ENCODE results near the gene KIF22.

The KIF22 gene

DNA sequence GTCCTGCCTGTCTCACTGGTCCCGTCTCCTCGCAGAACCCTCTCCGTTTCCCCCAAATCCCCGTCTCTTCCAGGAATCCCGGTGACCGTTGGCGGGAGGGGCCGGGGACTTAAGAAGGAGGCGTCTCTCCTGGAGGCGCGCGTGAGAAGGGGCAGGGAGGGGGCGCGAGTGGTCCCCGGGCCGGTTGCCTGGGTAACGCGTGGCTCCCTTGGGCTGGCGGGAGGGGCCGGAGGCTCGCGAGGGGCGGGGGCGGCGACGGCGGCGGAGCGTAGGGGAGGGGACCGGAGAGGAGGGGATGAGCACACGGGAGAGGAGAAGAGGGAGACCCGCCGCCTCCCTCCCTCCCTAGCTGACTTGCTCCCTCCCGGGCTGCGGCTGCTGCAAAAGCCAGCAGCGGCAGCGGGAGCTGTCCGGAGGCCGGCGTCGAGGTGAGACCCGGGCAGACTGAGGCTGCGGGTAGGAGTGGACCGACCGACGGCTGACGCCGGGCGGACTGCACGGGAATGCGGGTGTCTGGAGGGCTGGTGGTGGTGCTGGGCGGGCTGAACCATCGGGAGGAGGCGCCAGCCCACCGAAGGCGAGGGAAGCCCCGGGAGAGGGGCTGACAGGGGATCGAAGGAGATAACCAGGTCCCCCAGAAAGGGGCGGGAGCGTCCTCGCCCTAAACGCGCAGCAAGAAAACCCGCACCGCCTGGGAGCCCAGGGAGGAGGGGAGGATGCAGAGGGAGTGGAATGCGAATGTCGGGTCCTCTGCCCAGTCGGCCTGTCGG lies 21.5 kb downstream of the KIF22 start, which contains the start of gene PRRT2:
Gene PRRT2 (plus strand): TSS at position 298 of the 770 bp plus-strand sequence. CDS start 862 bp downstream, outside the sequence.
- H3K27me3 ChIP-seq (replicated peaks; ENCODE audit: control insufficient read depth, insufficient read depth, low read length) = no peaks in the 10 kb centered on the region
- peak; percentile 60 for DNase-seq (ENCODE audit: extremely low read depth, insufficient read length)
- TF ChIP-seq, protein P1, sequence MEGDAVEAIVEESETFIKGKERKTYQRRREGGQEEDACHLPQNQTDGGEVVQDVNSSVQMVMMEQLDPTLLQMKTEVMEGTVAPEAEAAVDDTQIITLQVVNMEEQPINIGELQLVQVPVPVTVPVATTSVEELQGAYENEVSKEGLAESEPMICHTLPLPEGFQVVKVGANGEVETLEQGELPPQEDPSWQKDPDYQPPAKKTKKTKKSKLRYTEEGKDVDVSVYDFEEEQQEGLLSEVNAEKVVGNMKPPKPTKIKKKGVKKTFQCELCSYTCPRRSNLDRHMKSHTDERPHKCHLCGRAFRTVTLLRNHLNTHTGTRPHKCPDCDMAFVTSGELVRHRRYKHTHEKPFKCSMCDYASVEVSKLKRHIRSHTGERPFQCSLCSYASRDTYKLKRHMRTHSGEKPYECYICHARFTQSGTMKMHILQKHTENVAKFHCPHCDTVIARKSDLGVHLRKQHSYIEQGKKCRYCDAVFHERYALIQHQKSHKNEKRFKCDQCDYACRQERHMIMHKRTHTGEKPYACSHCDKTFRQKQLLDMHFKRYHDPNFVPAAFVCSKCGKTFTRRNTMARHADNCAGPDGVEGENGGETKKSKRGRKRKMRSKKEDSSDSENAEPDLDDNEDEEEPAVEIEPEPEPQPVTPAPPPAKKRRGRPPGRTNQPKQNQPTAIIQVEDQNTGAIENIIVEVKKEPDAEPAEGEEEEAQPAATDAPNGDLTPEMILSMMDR (IDR thresholded peaks at IDR 0.05; ENCODE audit: insufficient read depth, low read length, poor library complexity, severe bottlenecking) = no peak
- peak within 1 kb of the TSS; percentile 54 for H3K4me3 ChIP-seq (replicated peaks; ENCODE audit: low read depth, low read length)
- peaks cover 15% of the 10 kb centered on the region for H3K36me3 ChIP-seq (ENCODE audit: control insufficient read depth, insufficient read depth, low read length)

DNA sequence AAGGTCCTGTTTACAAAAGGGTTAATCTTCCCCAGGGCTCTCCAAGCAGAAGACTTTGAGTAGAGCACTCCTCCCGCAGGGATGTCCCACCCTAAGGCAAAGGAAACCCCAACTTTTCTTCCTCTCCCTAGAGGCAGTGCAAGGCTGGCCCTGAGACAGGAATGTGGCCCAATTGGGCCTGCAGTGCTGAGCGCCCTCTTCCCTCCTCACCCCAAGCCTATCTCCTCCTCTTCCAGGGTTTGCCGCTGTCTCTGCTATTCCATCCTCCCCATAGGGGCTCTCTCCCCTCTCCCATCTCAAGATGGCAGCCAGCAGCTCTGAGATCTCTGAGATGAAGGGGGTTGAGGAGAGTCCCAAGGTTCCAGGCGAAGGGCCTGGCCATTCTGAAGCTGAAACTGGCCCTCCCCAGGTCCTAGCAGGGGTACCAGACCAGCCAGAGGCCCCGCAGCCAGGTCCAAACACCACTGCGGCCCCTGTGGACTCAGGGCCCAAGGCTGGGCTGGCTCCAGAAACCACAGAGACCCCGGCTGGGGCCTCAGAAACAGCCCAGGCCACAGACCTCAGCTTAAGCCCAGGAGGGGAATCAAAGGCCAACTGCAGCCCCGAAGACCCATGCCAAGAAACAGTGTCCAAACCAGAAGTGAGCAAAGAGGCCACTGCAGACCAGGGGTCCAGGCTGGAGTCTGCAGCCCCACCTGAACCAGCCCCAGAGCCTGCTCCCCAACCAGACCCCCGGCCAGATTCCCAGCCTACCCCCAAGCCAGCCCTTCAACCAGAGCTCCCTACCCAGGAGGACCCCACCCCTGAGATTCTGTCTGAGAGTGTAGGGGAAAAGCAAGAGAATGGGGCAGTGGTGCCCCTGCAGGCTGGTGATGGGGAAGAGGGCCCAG lies 22.4 kb downstream of the KIF22 start:
- no peaks in the 10 kb centered on the region for H3K27me3 ChIP-seq (replicated peaks; ENCODE audit: control insufficient read depth, insufficient read depth, low read length)
- peaks cover 14% of the 10 kb centered on the region for H3K36me3 ChIP-seq (ENCODE audit: control insufficient read depth, insufficient read depth, low read length)
- DNase-seq (ENCODE audit: extremely low read depth, insufficient read length) = no peak
- TF ChIP-seq, protein P1 (IDR thresholded peaks at IDR 0.05; ENCODE audit: insufficient read depth, low read length, poor library complexity, severe bottlenecking) = no peak
- no peak overlapping the region for H3K4me3 ChIP-seq (replicated peaks; ENCODE audit: low read depth, low read length)

DNA sequence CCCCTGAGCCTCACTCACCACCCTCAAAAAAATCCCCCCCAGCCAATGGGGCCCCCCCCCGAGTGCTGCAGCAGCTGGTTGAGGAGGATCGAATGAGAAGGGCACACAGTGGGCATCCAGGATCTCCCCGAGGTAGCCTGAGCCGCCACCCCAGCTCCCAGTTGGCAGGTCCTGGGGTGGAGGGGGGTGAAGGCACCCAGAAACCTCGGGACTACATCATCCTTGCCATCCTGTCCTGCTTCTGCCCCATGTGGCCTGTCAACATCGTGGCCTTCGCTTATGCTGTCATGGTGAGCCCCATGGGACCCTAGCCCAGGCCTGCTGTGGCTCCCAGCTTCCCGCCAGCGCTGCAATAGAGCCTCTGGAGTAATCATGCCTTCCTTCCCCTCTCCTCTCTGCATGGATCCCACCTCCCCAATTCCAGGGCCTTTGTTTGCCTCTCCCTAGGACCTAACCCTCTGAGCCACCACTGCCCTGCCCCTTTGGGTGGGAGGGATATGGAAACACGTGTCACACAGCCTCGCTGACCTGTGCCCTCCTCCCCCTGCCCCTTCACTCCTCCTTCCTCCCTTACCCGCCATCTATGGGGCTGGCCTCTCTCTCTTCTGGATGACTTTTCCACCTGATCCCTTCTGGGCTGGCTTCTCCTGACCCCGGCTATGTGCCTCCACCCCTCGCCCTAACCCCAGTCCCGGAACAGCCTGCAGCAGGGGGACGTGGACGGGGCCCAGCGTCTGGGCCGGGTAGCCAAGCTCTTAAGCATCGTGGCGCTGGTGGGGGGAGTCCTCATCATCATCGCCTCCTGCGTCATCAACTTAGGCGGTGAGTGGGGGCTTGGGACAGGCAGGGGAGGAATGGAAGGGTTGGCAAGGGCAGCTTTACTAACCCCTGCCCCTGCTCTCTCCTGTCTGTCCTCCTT lies 23.4 kb downstream of the KIF22 start:
- Histone ChIP-seq H3K4me3 (replicated peaks; ENCODE audit: low read depth, low read length) (no peak overlapping the region), H3K27me3 (replicated peaks; ENCODE audit: control insufficient read depth, insufficient read depth, low read length) (no peaks in the 10 kb centered on the region), H3K36me3 (ENCODE audit: control insufficient read depth, insufficient read depth, low read length) (peaks cover 12% of the 10 kb centered on the region)
- no peak for DNase-seq (ENCODE audit: extremely low read depth, insufficient read length)
- TF ChIP-seq, protein P1 (IDR thresholded peaks at IDR 0.05; ENCODE audit: insufficient read depth, low read length, poor library complexity, severe bottlenecking) = no peak

DNA sequence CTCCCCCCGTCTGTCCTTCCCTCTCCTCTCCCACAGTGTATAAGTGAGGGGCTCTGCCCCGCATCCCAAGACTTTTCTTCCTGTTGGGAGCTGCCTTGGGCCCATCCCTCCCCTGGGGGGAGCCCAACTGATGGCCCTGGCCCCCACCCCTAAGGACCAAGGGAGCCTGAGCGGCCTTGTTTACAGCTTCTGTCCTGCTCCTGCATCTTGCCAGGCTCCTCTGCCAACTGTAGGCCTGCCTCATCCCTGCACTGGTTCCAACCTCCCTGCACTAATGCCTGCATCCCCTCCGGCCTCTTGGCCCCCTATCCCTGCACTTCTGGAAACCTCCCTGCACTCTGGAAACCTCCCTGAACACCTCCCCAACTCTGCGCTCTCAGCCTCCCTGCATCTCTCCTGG lies 24.0 kb downstream of the KIF22 start:
- Histone ChIP-seq H3K27me3 (replicated peaks; ENCODE audit: control insufficient read depth, insufficient read depth, low read length) (no peaks in the 10 kb centered on the region), H3K4me3 (replicated peaks; ENCODE audit: low read depth, low read length) (no peak overlapping the region), H3K36me3 (ENCODE audit: control insufficient read depth, insufficient read depth, low read length) (peaks cover 9% of the 10 kb centered on the region)
- no peak for DNase-seq (ENCODE audit: extremely low read depth, insufficient read length)
- TF ChIP-seq, protein P1 (IDR thresholded peaks at IDR 0.05; ENCODE audit: insufficient read depth, low read length, poor library complexity, severe bottlenecking) = no peak

DNA sequence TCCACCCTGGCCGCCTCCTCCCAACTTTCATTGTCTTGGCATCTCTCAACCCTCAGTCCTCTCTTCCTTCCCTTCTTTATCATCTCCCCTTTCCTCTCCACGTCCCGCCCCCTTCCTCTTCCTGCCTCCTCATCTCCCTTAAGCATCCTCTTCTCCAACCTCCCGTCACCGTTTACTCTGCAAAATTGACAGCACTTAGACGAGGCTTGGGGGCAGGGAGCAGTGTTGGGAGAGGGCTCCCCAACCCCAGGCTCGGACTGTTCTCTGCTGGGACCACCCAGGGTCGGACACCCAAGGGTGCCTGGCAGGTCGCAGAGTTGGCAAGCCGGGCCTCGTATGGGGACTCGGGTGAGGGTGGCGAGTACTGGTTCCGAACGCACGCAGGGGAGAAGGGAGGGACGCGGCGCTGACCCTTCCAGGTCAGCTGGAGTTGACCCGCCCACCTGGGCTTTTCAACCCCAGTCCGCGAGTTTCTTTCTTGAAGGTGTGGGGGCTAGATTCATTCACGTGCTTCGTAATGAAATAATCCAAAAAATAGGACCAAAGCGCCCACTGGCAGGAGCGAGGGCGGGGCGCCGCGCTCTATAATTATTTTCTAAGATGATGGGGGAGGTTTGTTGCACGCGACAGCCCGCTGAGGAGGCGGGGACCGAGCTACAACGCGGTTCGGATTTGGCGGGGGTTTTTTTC lies 24.6 kb downstream of the KIF22 start:
- DNase-seq (ENCODE audit: extremely low read depth, insufficient read length) = no peak
- no peaks in the 10 kb centered on the region for H3K27me3 ChIP-seq (replicated peaks; ENCODE audit: control insufficient read depth, insufficient read depth, low read length)
- TF ChIP-seq, protein P1 (IDR thresholded peaks at IDR 0.05; ENCODE audit: insufficient read depth, low read length, poor library complexity, severe bottlenecking) = no peak
- H3K36me3 ChIP-seq (ENCODE audit: control insufficient read depth, insufficient read depth, low read length) = peaks cover 7% of the 10 kb centered on the region
- peak overlapping the region; percentile 89 for H3K4me3 ChIP-seq (replicated peaks; ENCODE audit: low read depth, low read length)

Measured in GM06990 (cell line).